Measurements from ENCODE around the gene CFAP210.

CFAP210 gene

GRCh38 chr2:169718930-169719504, 24.8 kb upstream of the CFAP210 start:
- no peak overlapping the region for H3K4me3 ChIP-seq (ENCODE audit: low read depth, low read length)
- DNase-seq (ENCODE audit: low read depth) = no peak
- TF ChIP-seq, protein P1, sequence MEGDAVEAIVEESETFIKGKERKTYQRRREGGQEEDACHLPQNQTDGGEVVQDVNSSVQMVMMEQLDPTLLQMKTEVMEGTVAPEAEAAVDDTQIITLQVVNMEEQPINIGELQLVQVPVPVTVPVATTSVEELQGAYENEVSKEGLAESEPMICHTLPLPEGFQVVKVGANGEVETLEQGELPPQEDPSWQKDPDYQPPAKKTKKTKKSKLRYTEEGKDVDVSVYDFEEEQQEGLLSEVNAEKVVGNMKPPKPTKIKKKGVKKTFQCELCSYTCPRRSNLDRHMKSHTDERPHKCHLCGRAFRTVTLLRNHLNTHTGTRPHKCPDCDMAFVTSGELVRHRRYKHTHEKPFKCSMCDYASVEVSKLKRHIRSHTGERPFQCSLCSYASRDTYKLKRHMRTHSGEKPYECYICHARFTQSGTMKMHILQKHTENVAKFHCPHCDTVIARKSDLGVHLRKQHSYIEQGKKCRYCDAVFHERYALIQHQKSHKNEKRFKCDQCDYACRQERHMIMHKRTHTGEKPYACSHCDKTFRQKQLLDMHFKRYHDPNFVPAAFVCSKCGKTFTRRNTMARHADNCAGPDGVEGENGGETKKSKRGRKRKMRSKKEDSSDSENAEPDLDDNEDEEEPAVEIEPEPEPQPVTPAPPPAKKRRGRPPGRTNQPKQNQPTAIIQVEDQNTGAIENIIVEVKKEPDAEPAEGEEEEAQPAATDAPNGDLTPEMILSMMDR (conservative IDR thresholded peaks at IDR 0.05; ENCODE audit: low read depth, low read length) = no peak

DNA sequence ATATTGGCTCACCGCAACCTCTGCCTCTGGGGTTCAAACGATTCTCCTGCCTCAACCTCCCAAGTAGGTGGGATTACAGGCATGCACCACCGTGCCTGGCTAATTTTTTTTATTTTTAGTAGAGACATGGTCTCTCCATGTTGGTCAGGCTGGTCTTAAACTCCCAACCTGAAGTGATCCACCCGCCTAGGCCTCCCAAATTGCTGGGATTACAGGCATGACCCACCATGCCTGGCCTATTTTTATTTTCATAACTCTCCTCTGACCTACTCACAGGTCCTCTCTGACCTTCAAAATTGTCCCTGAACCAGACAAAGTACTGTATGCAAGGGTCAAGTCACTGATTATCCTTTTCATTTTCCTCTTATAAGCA, 23.5 kb upstream of the CFAP210 start:
- TF ChIP-seq, protein P1 (conservative IDR thresholded peaks at IDR 0.05; ENCODE audit: low read depth, low read length) = no peak
- no peak for DNase-seq (ENCODE audit: low read depth)
- no peak overlapping the region for H3K4me3 ChIP-seq (ENCODE audit: low read depth, low read length)

DNA sequence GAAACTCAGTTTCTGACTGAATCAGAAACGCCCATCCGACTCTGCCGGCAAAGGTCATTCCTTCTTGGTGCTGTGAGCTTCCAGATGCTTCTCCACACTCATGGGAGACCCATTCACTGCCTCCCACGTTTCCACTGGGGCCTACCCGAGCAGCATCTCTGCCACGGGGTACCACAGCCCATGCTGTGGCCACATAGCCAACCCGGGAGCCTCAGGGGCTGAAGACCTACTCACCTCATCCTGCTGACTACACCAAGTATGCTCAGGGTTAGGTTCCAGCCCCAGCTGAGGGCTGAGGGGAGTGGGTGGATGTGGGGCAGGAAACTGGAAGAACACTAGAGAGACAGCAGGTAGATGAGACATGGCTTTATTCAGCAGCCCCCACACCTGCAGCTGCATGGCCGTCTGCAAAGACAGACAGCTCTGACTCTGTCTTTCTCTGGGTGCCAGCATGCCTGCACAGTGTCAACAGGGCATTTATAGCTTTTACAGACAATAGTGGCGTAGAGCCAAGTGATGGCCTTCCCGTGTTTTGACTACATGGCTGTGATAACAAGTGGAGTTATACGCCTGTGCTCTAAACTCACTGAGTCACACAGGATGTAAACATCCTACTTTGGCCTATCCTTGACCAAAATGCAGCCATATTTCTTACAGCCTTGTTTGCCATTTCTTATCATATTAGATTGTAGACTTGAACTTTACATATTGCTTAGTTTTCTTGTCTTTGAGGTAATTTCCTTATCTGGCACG, 22.9 kb upstream of the CFAP210 start:
- no peak overlapping the region for H3K4me3 ChIP-seq (ENCODE audit: low read depth, low read length)
- TF ChIP-seq, protein P1 (conservative IDR thresholded peaks at IDR 0.05; ENCODE audit: low read depth, low read length) = no peak
- DNase-seq (ENCODE audit: low read depth) = no peak

DNA sequence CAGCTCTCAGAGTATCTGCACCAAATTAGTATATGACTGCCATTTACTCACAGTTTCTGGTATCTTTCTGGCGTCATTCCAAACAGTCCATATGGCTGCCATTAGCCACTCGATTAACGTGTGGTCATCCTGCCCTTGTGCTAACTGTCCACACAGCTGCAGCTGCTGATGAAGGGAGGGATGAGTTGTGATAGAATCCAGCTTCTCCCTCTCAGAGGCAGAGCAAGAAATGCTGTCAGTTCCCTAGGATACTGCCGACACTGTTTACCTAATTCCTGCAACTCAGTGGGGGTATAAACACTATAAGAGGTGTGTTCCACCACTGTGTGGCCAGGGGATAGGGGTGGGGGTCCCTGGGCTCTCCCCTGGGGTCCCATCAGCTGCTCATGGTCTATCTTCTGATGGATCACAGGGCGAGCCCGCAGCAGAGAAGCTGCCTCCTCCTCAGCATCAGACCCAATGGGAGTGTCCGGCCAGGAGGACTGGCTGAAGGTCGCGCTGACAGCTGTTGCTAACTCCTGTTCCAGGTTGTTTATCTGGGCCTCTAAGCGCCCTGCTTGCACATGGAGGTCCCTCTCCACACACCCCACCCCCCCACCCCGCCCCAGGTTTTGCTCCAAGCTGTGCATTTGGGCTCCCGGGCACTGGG, 22.2 kb upstream of the CFAP210 start:
- peak; percentile 48 for DNase-seq (ENCODE audit: low read depth)
- TF ChIP-seq, protein P1 (conservative IDR thresholded peaks at IDR 0.05; ENCODE audit: low read depth, low read length) = no peak
- no peak overlapping the region for H3K4me3 ChIP-seq (ENCODE audit: low read depth, low read length)

DNA sequence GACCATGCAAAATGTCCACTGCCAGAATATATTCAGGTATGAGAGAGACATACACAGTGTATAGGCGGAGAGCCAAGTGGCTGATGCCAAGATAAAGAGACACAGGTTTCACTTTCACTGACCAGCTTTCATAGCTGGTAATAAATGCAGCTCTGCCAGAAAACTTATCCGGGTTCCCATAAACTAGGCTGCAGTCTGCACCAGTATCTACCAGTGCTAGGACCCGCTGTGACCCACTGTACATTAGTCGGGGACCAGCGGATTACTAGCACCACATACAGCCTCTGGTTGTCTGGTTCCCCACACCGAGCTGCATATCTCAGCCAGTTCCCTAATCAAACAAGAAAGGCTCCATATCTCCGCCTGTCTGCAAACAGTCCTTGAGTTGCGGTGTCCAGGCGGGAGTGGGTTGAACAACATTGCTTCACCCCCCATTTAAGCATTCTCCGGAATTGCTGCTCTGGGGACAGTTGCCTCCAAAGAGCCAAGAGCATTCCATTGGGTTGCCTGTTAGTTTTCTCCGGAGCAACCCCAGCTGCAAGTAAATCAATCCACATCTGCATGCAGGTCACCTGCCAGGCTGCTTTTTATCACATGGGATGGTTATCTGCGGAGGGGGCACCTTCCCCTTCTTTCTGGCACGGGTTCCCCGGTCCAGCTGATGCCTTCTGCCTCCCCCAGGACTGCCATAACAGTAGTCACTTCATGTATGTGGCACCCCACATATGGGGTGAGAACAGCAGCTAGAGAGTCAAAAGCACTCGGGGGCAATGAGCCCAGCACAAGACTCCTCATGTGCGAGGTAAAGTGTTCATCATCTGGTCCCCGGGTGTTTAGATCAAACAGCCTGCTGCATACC, 21.4 kb upstream of the CFAP210 start:
- peak overlapping the region; percentile 30 for H3K4me3 ChIP-seq (ENCODE audit: low read depth, low read length)
- DNase-seq (ENCODE audit: low read depth) = peak; percentile 46
- TF ChIP-seq, protein P1 (conservative IDR thresholded peaks at IDR 0.05; ENCODE audit: low read depth, low read length) = no peak

- no peak overlapping the region for H3K4me3 ChIP-seq (ENCODE audit: low read depth, low read length)
- TF ChIP-seq, protein P1 (conservative IDR thresholded peaks at IDR 0.05; ENCODE audit: low read depth, low read length) = no peak
- no peak for DNase-seq (ENCODE audit: low read depth)
These were observed 20.5 kb upstream of the CFAP210 start for GRCh38 chr2:169714699-169715098.

All from choroid plexus epithelial cell (primary cell).